Activated T-helper 2 cell treated with anti-CD3 and anti-CD28 coated beads, Interferon-gamma antibody, Interleukin-2, Interleukin-4, amounts not matched to agents 10 μg/mL and 5 μg/mL and 100 μg/mL, durations not matched to agents 14 hours and 24 hours and 36 hours (primary cell): ENCODE results near the gene SLCO3A1. TPM values are rescaled to one million over a fixed set of nuclear protein-coding genes. Genes with fewer than 3 reads are reported as not detected.

ENCODE experiments used
- DNase-seq: peaks from one replicate; pipeline ENCODE4 v3.0.0; 2021; ENCODE audit warnings: low spot score
- H3K27ac Mint-ChIP-seq: one replicate; pipeline ENCODE4 v1.8.0; 2021; ENCODE audit warnings: mixed read lengths
- H3K27me3 Mint-ChIP-seq: one replicate; pipeline ENCODE4 v1.8.0; 2021; ENCODE audit warnings: low read depth, mixed read lengths
- H3K36me3 Mint-ChIP-seq: one replicate; pipeline ENCODE4 v1.8.0; 2021; ENCODE audit warnings: low read depth, mixed read lengths
- H3K4me1 Mint-ChIP-seq: one replicate; pipeline ENCODE4 v1.8.0; 2021; ENCODE audit warnings: low read depth, mixed read lengths
- H3K4me3 Mint-ChIP-seq: one replicate; pipeline ENCODE4 v1.8.0; 2021; ENCODE audit warnings: low read depth, mild to moderate bottlenecking, moderate library complexity, mixed read lengths
- H3K9me3 Mint-ChIP-seq: one replicate; pipeline ENCODE4 v1.8.0; 2021; ENCODE audit warnings: mixed read lengths
- intact Hi-C: fragments of 100-400 bp; cut with micrococcal nuclease; formaldehyde crosslinking; loops from one replicate; pipeline ENCODE4 v1.15.1; 2023
- total RNA-seq: library from RNA; stranded (reverse); gene quantifications from 2 replicates; pipeline ENCODE4 v1.2.3, GENCODE V29; 2022

SLCO3A1 gene
- total RNA-seq, 1 donor from 2014 or later: 26.3 TPM

DNA sequence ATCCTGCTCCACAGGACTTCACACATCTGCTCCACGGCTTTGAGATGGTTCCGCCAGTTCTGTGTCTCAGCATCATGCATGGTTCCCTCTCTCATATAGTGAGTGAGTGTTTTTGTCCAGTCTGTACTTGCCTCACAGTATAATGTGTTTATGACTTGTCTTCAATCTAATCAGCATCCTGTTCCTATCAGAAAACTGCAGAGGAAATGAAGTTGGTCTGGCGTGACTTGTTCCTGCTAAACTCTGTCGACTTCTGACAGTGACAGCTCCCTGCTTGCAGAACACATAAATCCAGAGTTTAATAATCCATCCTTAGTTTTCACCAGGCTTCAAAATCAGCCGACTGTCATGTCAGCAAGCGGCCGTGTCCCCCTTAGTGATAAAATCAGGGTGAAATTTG is 222.3 kb downstream of the SLCO3A1 start:
- DNase-seq: no peak
- intact Hi-C loops: no loop called here
- no peak overlapping the region for H3K27ac Mint-ChIP-seq
- peaks cover 32% of the 10 kb centered on the region for H3K4me1 Mint-ChIP-seq
- no peaks in the 10 kb centered on the region for H3K36me3 Mint-ChIP-seq
- no peaks in the 10 kb centered on the region for H3K9me3 Mint-ChIP-seq
- no peak overlapping the region for H3K4me3 Mint-ChIP-seq
- H3K27me3 Mint-ChIP-seq: no peaks in the 10 kb centered on the region

DNA sequence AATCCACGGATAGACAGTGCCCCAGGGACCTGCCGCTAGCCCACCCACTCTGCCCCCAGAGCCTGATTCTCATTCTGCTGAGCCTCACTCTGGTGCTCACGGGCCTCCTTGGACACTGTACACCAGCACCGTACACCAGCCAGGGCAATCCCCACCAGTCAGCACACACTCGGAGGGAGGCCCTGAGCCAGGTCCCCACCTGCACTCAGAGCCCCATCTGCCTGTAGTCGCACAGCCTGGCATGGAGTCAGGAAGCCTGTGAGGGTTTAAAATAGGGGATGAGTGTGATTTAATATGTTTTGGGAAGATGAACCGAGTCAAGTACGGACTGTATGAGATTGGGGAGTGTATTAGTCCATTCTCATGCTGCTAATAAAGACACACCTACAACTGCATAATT is 223.0 kb downstream of the SLCO3A1 start:
- Mint-ChIP-seq H3K36me3 (no peaks in the 10 kb centered on the region), H3K4me1 (peaks cover 32% of the 10 kb centered on the region), H3K27ac (no peak overlapping the region), H3K27me3 (no peaks in the 10 kb centered on the region), H3K9me3 (no peaks in the 10 kb centered on the region), H3K4me3 (no peak overlapping the region)
- DNase-seq: no peak
- intact Hi-C loops: no loop called here

DNA sequence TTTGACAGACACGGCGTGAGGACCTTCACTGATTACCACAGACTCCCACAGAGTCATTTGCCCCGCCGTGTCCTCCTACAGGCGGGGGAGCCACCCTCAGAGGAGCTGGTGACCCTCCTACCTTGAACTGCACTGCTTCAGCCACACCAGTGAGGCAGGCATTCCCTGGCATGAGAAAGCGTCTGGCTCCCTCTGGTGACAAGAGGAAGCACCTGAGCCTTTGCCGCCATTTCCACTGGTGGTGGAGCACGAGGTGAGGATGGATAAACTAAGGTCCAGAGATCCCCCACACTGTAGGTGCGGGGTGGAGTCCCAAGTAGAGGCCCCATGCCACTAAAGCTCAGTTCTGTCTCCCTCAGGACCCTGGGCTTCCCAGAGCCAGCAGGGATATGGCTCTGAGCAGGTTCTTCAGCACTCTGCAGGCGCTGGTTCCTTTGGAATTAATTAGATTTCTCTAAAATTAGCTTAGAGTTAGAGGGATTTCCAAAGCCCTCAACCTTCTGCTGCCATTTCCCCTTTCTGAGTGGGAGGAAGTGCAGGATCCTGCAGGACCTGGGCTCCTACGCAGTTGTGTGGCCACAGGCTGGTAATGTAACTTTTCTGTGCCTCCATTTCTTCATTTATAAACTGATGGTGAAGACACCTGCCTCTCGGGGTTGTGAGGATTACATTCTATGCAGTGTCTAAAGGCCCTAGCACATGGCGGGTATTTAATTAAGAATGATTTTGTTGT is 224.0 kb downstream of the SLCO3A1 start:
- H3K4me3 Mint-ChIP-seq: no peak overlapping the region
- intact Hi-C loops: loop anchor here (1.0 kb wide), 1 partner anchor 228 kb away; no protein-coding TSS in a partner anchor
- peak; percentile 37 for DNase-seq
- no peak overlapping the region for H3K27ac Mint-ChIP-seq
- H3K27me3 Mint-ChIP-seq: no peaks in the 10 kb centered on the region
- no peaks in the 10 kb centered on the region for H3K36me3 Mint-ChIP-seq
- H3K9me3 Mint-ChIP-seq: no peaks in the 10 kb centered on the region
- peaks cover 32% of the 10 kb centered on the region for H3K4me1 Mint-ChIP-seq

DNA sequence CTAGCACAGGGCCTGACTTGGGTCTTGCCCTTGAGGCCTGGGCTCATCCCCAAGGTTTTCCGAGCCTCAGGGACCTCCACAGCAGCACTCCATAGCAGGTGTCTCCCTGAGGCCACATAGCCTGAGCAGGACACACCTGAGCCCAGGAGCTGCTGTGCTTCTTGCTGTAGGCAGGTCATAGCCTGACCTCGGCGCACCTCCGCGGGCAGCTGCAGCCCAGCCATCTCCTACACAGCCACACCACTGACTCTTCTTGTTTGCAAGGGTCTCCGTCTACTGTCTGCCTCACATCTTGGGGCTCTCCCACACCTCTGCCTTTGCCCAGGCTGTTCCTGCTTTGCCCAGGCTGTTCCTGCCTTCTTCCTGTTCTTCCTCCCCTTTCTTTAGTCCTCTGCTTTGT is 224.8 kb downstream of the SLCO3A1 start:
- Mint-ChIP-seq H3K27ac (no peak overlapping the region), H3K4me3 (no peak overlapping the region), H3K36me3 (no peaks in the 10 kb centered on the region), H3K9me3 (no peaks in the 10 kb centered on the region), H3K4me1 (peaks cover 32% of the 10 kb centered on the region), H3K27me3 (no peaks in the 10 kb centered on the region)
- no peak for DNase-seq
- intact Hi-C loops: no loop called here

DNA sequence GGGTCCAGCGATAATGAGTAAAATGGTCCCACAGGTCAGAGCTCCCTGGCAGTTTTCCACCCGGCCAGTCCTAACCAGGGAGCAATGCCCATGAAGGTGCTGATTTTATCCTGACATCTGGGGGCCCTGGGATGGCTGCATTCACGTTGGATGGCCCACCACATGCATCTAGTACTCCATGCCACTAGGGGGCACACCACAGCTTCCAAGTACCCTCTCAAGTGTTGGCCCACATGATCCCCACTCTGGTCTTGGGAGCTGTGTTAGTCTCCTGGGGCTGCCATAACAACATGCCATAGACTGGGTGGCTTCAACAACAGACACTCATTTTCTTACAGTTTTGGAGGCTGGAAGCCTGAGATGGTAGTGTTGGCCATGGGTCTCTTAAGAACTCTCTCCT is 225.5 kb downstream of the SLCO3A1 start:
- Mint-ChIP-seq H3K9me3 (no peaks in the 10 kb centered on the region), H3K4me1 (peaks cover 29% of the 10 kb centered on the region), H3K36me3 (no peaks in the 10 kb centered on the region), H3K4me3 (no peak overlapping the region), H3K27me3 (no peaks in the 10 kb centered on the region), H3K27ac (no peak overlapping the region)
- intact Hi-C loops: no loop called here
- DNase-seq: no peak

DNA sequence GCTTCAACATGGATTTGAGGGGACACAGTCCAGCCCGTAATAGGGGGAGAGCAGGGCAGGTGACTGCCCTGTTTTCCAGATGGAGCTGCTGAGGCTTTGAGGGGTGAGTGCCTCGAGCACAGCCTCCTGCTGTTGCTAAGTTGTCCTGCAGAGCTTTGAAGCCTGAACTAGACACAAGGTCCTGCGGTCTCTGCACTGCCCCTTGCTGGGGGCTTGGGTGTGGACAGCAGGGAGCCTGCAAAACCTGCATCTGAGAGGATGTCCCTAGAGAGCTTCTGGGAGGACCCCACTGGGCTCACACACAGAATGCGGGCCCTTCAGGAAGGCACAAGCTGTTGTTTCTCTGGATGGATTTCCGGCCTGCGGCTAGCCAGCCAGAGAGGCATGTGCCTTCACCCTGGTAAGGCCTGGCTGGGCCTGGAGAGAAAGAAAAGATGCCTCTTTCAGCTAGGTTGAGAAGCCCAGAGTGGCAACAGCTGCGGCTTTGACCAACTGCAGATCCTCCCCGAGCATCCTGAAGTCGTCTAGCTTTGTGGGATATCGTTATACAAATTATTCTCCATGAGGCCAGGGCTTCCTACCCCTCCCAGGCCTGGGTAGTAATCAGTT is 226.2 kb downstream of the SLCO3A1 start:
- no peak overlapping the region for H3K4me3 Mint-ChIP-seq
- no peaks in the 10 kb centered on the region for H3K27me3 Mint-ChIP-seq
- intact Hi-C loops: loop anchor here (2.0 kb wide), 1 partner anchor 373 kb away; no protein-coding TSS in a partner anchor
- no peaks in the 10 kb centered on the region for H3K9me3 Mint-ChIP-seq
- peaks cover 22% of the 10 kb centered on the region for H3K4me1 Mint-ChIP-seq
- H3K27ac Mint-ChIP-seq: no peak overlapping the region
- no peaks in the 10 kb centered on the region for H3K36me3 Mint-ChIP-seq
- no peak for DNase-seq

DNA sequence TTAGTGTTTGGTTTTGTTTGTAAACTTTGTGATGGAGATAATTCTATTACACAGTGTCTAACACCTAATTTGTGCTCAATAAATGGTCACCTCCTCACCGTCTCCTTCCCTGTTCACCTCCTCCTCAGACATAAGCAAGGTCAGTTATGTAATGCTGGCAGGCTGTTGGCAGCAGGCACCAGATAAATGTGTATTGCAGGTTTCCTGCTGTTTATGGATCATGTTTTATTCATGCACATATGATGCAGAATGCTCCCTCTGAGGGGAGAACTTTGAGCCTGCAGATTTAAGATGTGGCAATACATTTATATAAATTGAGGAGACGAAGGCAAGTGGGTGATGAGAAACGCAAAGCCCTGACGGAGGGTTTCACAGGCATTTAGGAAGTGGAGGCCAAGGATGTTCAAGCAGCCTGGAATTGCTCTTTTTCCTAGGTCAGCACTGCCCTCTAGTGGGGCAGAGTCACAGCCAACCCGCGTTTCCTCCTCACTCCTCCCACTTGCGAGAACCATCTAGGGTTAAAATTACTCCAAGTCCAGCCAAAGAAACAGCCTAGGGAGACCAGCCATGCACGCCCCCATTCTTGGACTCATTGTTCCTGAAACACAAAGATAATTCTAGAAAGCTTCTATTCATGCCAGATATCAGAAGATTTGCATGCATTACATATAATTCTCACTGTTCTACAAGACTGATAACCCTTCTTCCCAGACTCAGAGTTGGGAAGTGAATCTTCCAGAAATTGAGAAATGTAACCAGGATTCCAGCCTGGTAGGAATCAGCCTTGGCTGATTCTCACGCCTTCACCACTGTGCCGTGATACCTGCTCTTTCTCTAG is 228.7 kb downstream of the SLCO3A1 start:
- peaks cover 3% of the 10 kb centered on the region for H3K4me1 Mint-ChIP-seq
- no peak overlapping the region for H3K4me3 Mint-ChIP-seq
- no peak overlapping the region for H3K27ac Mint-ChIP-seq
- intact Hi-C loops: loop anchor here (2.0 kb wide), 1 partner anchor 779 kb away; no protein-coding TSS in a partner anchor
- no peaks in the 10 kb centered on the region for H3K36me3 Mint-ChIP-seq
- DNase-seq: peak; percentile 22
- H3K27me3 Mint-ChIP-seq: no peaks in the 10 kb centered on the region
- H3K9me3 Mint-ChIP-seq: no peaks in the 10 kb centered on the region

GRCh38 chr15:92083190-92083589 is 229.7 kb downstream of the SLCO3A1 start:
- H3K4me1 Mint-ChIP-seq: peaks cover 2% of the 10 kb centered on the region
- H3K27me3 Mint-ChIP-seq: no peaks in the 10 kb centered on the region
- intact Hi-C loops: loop anchor here (2.0 kb wide), 1 partner anchor 780 kb away; no protein-coding TSS in a partner anchor
- H3K36me3 Mint-ChIP-seq: no peaks in the 10 kb centered on the region
- no peak overlapping the region for H3K27ac Mint-ChIP-seq
- no peaks in the 10 kb centered on the region for H3K9me3 Mint-ChIP-seq
- H3K4me3 Mint-ChIP-seq: no peak overlapping the region
- DNase-seq: no peak

DNA sequence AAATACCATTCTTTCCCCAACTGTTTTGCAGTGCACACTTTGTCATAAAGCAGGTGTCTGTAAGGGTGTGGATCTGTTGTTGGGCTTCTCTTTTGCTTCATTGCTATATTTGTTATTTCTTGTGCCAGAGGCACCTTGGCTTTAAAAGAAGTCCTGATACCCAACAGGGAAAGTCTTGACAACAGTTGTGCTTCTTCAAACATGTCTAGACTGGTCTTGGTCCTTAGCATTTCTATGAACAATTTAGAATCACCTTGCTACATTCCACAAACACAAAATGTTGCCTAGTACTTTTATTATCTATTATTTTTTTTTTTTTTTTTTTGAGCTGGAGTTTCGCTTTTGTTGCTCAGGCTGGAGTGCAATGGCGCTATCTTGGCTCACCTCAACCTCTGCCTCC is 233.7 kb downstream of the SLCO3A1 start:
- no peak for DNase-seq
- Mint-ChIP-seq H3K4me3 (no peak overlapping the region), H3K27ac (no peak overlapping the region), H3K27me3 (no peaks in the 10 kb centered on the region), H3K4me1 (no peaks in the 10 kb centered on the region), H3K9me3 (no peaks in the 10 kb centered on the region), H3K36me3 (no peaks in the 10 kb centered on the region)
- intact Hi-C loops: no loop called here

GRCh38 chr15:92091155-92091734 is 237.7 kb downstream of the SLCO3A1 start:
- no peak for DNase-seq
- H3K9me3 Mint-ChIP-seq: peaks cover 4% of the 10 kb centered on the region
- no peak overlapping the region for H3K4me3 Mint-ChIP-seq
- peaks cover 16% of the 10 kb centered on the region for H3K4me1 Mint-ChIP-seq
- H3K27me3 Mint-ChIP-seq: no peaks in the 10 kb centered on the region
- H3K36me3 Mint-ChIP-seq: peaks cover 14% of the 10 kb centered on the region
- intact Hi-C loops: no loop called here
- H3K27ac Mint-ChIP-seq: no peak overlapping the region

DNA sequence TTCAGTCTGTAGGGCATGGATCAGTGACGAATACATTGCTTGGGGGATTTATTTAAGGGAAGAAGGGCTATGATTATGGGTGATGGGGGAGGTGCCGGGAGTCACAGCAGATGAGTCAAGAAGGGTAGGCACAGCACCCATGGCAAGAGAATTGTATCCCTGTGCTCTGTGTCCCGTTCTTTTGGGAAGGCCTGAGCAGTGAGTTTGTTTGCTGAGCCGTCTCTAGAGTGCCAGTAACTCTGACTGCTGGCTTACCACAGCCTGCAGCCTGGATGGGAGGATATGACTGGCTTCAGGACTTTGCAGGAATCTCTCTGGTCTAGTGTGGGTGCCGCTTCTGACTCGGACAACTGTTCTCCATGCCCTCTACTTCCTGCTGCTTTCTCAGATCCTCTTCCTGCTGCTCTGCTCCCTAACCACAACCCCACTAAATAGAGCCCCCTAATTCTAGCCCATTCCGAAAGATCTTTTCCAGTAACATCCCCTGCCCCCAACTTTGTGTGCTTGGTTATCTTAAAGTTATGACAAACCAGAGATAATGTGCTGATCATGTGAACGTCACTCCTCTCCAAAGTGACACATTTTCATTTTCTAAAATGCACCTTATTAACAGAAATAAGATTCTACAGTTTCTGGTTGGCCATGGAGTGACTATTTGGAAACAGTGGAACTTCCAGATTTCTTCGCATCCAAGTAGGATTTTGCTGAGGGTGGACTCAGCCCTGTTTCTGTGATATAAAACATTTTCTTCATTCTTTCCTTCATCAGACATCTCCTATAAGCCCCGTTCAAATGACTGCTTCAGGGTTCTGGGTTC is 239.0 kb downstream of the SLCO3A1 start:
- Mint-ChIP-seq H3K36me3 (peaks cover 22% of the 10 kb centered on the region), H3K27me3 (no peaks in the 10 kb centered on the region), H3K9me3 (peaks cover 4% of the 10 kb centered on the region), H3K4me3 (no peak overlapping the region), H3K4me1 (peaks cover 26% of the 10 kb centered on the region), H3K27ac (no peak overlapping the region)
- intact Hi-C loops: no loop called here
- no peak for DNase-seq

GRCh38 chr15:92095693-92096092 is 242.2 kb downstream of the SLCO3A1 start:
- DNase-seq: peak; percentile 17
- Mint-ChIP-seq H3K9me3 (peaks cover 4% of the 10 kb centered on the region), H3K27me3 (no peaks in the 10 kb centered on the region), H3K4me3 (peak overlapping the region; percentile 38), H3K4me1 (peaks cover 43% of the 10 kb centered on the region), H3K27ac (peak overlapping the region; percentile 64), H3K36me3 (peaks cover 38% of the 10 kb centered on the region)
- intact Hi-C loops: loop anchor here (2.0 to 5.0 kb wide), 3 partner anchors 131 to 992 kb away; partner anchors contain the start of gene RGMA
